Fibroblast of skin of right biceps (primary cell): ENCODE measurements around the gene UBTD1.

Experiments used
- DNase-seq: peaks from one replicate; pipeline ENCODE4 v3.0.0-alpha.2; 2013

UBTD1 gene

GRCh38 chr10:97590082-97590747 is 91.5 kb downstream of the UBTD1 start:
- DNase-seq = no peak

DNA sequence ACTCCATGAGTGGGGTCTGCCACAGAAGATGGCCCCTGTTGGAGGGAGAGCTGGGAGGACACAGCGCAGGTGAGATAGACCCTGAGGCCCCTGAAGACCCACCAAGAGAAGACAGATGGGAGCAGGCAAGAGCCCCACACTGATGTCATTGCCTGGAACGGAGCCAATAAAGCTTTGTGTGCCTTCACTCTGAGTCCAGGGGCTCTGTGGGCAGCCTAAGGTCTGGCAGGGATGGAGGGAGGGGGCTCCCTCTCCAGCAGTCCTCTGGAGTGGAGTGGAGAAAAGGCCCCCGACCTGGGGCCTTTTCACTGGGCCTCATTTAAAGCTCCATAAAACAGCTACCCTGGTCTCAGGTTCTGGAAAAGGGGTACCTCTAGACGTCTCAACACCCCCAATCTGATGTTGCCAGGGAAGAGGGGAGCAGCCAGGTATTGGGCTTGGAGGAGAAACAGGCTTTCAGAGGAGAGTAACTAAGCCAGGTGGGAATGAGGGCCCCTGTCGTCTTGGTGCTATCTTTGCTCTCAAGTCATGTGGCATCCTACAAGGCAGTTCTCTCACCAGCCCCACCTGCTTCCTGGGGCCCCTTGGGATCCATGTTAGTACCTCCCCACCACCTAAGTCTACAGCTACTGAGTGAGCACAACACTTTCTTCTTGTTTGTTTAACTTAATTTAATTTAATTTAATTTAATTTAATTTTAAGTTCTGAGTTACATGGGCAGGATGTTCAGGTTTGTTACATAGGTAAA is 92.2 kb downstream of the UBTD1 start:
- DNase-seq = no peak

GRCh38 chr10:97593421-97593820 is 94.7 kb downstream of the UBTD1 start:
- DNase-seq = peak; percentile 39

DNA sequence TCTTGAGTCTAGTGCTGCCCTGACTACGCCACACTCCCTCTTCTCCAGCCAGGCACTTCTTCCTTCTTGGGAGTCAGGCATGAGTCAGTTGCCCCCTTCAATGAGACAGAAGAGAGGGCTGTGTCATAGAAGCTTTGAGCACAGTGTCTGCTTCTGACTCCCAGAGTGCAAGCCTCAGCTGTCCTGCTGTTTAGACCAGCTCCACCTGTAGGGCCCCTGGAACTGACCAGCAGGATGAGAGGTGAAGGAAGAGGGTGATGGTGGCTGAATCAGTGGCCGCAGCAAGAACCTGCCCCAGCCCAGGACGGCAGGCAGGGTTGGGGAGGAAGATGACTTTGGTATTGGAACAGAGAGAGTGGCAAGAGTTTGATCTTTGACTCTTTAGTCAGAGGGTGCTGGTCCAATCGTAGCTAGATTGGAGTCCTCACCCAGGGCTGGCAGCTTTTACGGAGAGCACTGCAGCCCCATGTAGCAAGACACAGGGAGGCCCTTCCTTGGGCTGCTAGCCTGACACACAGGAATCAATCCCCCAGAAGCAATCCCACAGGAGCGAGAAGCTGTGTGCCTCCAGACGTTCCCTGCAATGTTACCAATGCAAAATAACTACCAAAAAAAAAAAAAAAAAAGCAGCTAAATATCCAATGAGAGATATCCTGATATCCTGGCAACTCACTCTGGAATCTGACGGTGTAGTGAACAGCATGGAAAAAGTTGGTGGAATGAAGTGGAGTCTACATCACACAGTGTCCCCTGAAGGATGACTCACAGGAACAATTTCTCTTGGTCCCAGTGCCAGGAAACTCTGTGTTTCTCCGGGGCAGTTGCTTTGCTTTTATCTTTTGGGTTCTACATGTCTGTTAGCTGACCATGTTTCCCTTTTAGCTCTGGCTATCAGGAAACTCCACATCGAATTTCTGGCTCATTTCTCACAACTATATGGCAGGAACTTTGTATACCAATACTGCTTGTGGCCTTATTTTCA is 97.7 kb downstream of the UBTD1 start:
- DNase-seq = peak; percentile 93

- DNase-seq = peak; percentile 25
These were observed 99.1 kb downstream of the UBTD1 start for GRCh38 chr10:97597778-97598177.

GRCh38 chr10:97598407-97599271 is 99.9 kb downstream of the UBTD1 start:
- no peak for DNase-seq

DNA sequence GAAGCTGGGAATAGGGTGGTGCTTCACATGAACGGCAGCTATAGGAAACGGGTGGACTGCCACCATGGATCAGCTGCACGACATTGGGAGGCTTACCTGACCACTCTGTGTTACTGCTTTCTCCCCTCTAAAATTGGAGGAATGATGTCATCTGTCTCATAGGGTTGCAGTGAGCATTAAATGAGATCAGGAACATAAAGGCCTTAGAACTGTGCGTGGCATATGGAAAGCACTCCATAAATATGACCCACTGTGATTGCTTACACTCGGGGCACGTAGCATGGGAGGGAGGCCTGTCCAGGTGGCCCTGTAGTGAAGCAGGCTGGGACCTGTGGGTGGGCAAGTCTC is 100.5 kb downstream of the UBTD1 start:
- DNase-seq = no peak

DNA sequence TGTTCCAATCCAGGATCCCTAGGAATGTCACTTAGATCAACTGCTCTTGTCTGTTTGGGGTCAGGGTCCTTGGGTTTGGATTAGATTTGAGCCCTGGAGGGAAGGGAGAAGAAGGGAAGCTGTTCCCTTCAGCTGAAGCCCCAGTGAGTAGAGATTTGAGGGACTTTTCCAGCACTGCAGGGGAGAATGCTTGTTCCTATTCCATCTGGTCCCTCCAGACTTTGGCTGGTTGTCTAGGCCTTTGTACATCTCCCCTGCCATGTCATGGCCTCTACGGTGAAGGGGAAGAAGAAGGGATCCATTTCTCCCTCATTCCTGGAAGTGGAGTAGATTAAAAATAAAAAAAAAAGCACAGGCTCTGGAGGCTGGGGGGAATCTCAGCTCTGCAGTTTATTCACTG is 101.9 kb downstream of the UBTD1 start:
- no peak for DNase-seq

- DNase-seq = no peak
These were observed 102.8 kb downstream of the UBTD1 start for GRCh38 chr10:97601268-97602215.

DNA sequence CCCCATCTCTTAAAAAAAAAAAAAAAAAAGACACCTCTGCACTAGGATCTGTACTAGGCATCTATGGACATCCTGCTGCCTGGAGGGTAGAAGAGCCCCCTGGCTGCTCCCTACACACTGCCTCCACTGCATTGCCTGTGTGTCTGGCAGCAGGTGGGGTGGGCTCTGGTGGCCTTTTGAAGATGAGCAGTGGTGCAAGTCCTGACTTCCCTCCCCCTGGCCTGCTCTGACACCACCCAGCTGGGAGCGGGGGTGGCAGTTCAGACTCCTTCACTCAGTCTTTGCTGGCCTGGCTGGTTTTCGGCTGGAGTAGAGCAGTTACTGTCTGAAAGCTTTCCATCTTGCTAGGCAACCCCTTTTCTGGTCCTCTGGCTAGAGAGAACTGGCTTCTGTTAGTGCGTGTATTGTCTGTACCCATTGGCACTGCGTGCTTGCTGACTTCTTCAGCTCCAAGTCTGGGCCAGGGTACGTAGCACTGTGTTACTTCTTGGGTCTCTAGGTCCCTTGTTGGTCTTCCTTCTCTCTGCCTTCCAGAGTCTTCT is 108.4 kb downstream of the UBTD1 start:
- DNase-seq = no peak

GRCh38 chr10:97608991-97609561 is 110.4 kb downstream of the UBTD1 start:
- DNase-seq = no peak

GRCh38 chr10:97611473-97611872 is 112.7 kb downstream of the UBTD1 start:
- DNase-seq = no peak

DNA sequence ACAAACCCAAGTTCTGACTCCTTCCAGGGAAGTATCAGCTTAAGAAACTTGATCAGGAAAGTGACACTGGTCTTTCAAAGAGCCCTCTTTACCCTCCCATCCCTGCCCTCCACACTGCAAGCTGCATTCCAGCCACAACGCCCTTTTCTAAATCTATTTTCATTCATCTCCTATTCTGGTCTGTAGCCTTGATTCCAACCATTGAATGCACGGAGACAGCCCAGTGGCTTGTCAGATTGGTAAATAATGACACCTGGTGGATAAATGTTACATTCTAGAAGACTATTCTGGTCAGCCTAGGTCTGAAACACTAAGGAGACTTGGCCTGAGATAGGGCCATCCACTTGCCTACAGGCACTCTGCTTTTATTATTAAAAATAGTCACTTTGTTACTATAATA is 113.7 kb downstream of the UBTD1 start:
- peak; percentile 37 for DNase-seq

- no peak for DNase-seq
These were observed 119.6 kb downstream of the UBTD1 start for GRCh38 chr10:97618285-97618684.

DNA sequence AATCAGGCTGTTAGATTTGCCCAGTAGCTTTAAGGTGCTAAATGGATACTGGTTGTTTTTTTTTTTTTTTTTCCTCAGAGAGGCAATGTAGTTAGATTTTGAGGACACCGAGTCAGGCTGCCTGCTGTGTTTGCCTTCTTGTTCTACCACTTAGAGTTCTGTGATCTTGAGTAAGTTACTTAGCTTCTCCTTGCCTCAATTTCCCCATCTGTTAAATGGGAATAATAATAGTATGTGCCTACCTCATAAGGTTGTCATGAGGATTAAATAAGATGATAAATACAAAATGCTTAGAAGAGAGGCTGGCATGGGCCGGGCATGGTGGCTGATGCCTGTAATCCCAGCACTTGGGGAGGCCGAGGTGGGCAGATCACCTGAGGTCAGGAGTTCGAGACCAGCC is 120.0 kb downstream of the UBTD1 start:
- no peak for DNase-seq
